T1000 (cell line): Measurements from ENCODE around the gene USF3.

Experiments used
- DNase-seq: peaks from one replicate; lab custom pipeline; 2025; ENCODE audit warnings: mixed read lengths; lab: John Stamatoyannopoulos, UW

The USF3 gene

GRCh38 chr3:113606539-113607218, 89.8 kb downstream of the USF3 start:
- DNase-seq: no peak

GRCh38 chr3:113602836-113603235, 93.6 kb downstream of the USF3 start:
- DNase-seq: no peak

GRCh38 chr3:113602256-113602655, 94.2 kb downstream of the USF3 start:
- DNase-seq: no peak

GRCh38 chr3:113601240-113601639, 95.2 kb downstream of the USF3 start:
- DNase-seq: no peak

- DNase-seq: no peak
These were observed 95.8 kb downstream of the USF3 start for GRCh38 chr3:113600418-113601182.
